ENCODE data around the gene KCNQ2. TPM values are rescaled to one million over a fixed set of nuclear protein-coding genes. Genes with fewer than 3 reads are reported as not detected.

KCNQ2 gene
- total RNA-seq, 1 experiment from 2014 or later, result 86.5 TPM

- no peak overlapping the region for H3K4me3 ChIP-seq (replicated peaks in 1 of 2; ENCODE audit: low read depth in 1 of 2, low read length in 2 of 2)
- H3K27ac ChIP-seq (ENCODE audit: low read depth, low read length), result no peak overlapping the region
- ChIA-PET CTCF (no interaction called here), POLR2A (no interaction called here), RAD21 (ENCODE audit: low non-redundant PET in 1 of 2, low total read pairs in 2 of 2, uncharacterized antibody in 2 of 2, unreplicated experiment in 2 of 2) (no interaction called here)
- peaks cover 25% of the 10 kb centered on the region; the same call in 1 of the 2 replicates for H3K79me2 ChIP-seq (ENCODE audit: insufficient read depth, low read length)
- H3K9me2 ChIP-seq (ENCODE audit: insufficient read depth), result no peaks in the 10 kb centered on the region
- no peaks in the 10 kb centered on the region for H4K20me1 ChIP-seq (ENCODE audit: insufficient read depth)
- no peak overlapping the region for H3K4me2 ChIP-seq (ENCODE audit: low read length)
- no peaks in the 10 kb centered on the region for H3K27me3 ChIP-seq (ENCODE audit: insufficient read depth, low read length)
- H3K9me3 ChIP-seq (ENCODE audit: control insufficient read depth in 1 of 2, insufficient read depth in 1 of 2, low read depth in 1 of 2, low read length in 2 of 2), result no peaks in the 10 kb centered on the region; a peak in 1 of 4 replicates
- intact Hi-C loops (cut with micrococcal nuclease), result no loop called here
- no peak for TF ChIP-seq EGR1 (IDR thresholded peaks at IDR 0.05; ENCODE audit: low read depth)
- no peak for TF ChIP-seq CBX3 (IDR thresholded peaks at IDR 0.05; ENCODE audit: low read depth)
- TF ChIP-seq ELF1 (IDR thresholded peaks at IDR 0.05; ENCODE audit: borderline replicate concordance, low read depth), result no peak
- no peak for TF ChIP-seq ZNF274 (IDR thresholded peaks at IDR 0.05; ENCODE audit: low read depth, low read length)
- no peak for TF ChIP-seq ZBTB33 (IDR thresholded peaks at IDR 0.05; ENCODE audit: extremely low read depth, insufficient replicate concordance, low read length)
- TF ChIP-seq EZH2phosphoT487 (IDR thresholded peaks at IDR 0.05; ENCODE audit: borderline replicate concordance), result no peak
- TF ChIP-seq FOSL1 (IDR thresholded peaks at IDR 0.05; ENCODE audit: low read depth), result no peak
- no peak for TF ChIP-seq SP1 (IDR thresholded peaks at IDR 0.05; ENCODE audit: low read depth)
- no peak for TF ChIP-seq REST (IDR thresholded peaks at IDR 0.05; ENCODE audit: low read depth)
- no peak for TF ChIP-seq SIN3A (IDR thresholded peaks at IDR 0.05; ENCODE audit: low read depth)
- TF ChIP-seq POLR2A (IDR thresholded peaks at IDR 0.05; ENCODE audit: borderline replicate concordance, extremely low read depth, insufficient read depth, insufficient read length), result no peak
- no peak for TF ChIP-seq POLR2AphosphoS5 (IDR thresholded peaks at IDR 0.05; ENCODE audit: low read depth, low read length)
- no peak overlapping the region for H3K9ac ChIP-seq (ENCODE audit: low read length)
- BruUV-seq (replicated peaks), result no TSS peak
- ATAC-seq (no peak), DNase-seq (ENCODE audit: low read depth, low spot score) (no peak)
- H2AFZ ChIP-seq (ENCODE audit: low read depth, low read length, poor library complexity, severe bottlenecking), result no peak overlapping the region
- no peaks in the 10 kb centered on the region for H3K36me3 ChIP-seq (ENCODE audit: control insufficient read depth in 1 of 2, insufficient read depth in 2 of 2, low read length in 2 of 2)
- no peaks in the 10 kb centered on the region for H3K4me1 ChIP-seq (ENCODE audit: control insufficient read depth in 1 of 2, insufficient read depth in 2 of 2, low read length in 2 of 2)
These were observed 26.0 kb downstream of the KCNQ2 start for GRCh38 chr20:63446216-63447024.

Data from HCT116 (cell line).